Endodermal cell (in vitro differentiated cells): ENCODE measurements around the gene IQGAP1. TPM values are rescaled to one million over a fixed set of nuclear protein-coding genes. Genes with fewer than 3 reads are reported as not detected.

ENCODE experiments used
- DNase-seq: peaks from one replicate; pipeline ENCODE4 v3.0.0-alpha.2; 2017
- H3K27ac ChIP-seq: 2 replicates; pipeline ENCODE4 v1.5.1; 2013; ENCODE audit warnings: mild to moderate bottlenecking, low read depth, low read length, moderate library complexity
- H3K27me3 ChIP-seq: 2 replicates; pipeline ENCODE4 v1.6.1; 2013; ENCODE audit warnings: mild to moderate bottlenecking, low read length, moderate library complexity; ENCODE audit not compliant: insufficient read depth, control insufficient read depth, poor library complexity, severe bottlenecking
- H3K36me3 ChIP-seq: 2 replicates; pipeline ENCODE4 v1.7.0; 2013; ENCODE audit warnings: mild to moderate bottlenecking, low read length, moderate library complexity; ENCODE audit not compliant: control insufficient read depth, insufficient read depth
- H3K4me1 ChIP-seq: one replicate; pipeline ENCODE4 v1.7.0; 2013; ENCODE audit warnings: low read length; ENCODE audit not compliant: control insufficient read depth, insufficient read depth
- H3K4me3 ChIP-seq: 2 replicates; pipeline ENCODE4 v1.5.1; 2013; ENCODE audit warnings: mild to moderate bottlenecking, low read length, moderate library complexity
- H3K9ac ChIP-seq: 2 replicates; pipeline ENCODE4 v1.6.1; 2013; ENCODE audit warnings: mild to moderate bottlenecking, low read length, moderate library complexity; ENCODE audit not compliant: poor library complexity, severe bottlenecking; ENCODE audit errors: extremely low read depth
- H3K9me3 ChIP-seq: 2 replicates; pipeline ENCODE4 v1.6.1; 2013; ENCODE audit warnings: mild to moderate bottlenecking, low read length, moderate library complexity; ENCODE audit not compliant: control insufficient read depth
- H3K27ac Mint-ChIP-seq: 2 replicates; pipeline ENCODE4 v1.8.0; 2020; ENCODE audit warnings: mixed read lengths
- H3K27me3 Mint-ChIP-seq: 2 replicates; pipeline ENCODE4 v1.8.0; 2021; ENCODE audit warnings: mild to moderate bottlenecking, mixed read lengths; ENCODE audit not compliant: insufficient read depth
- H3K36me3 Mint-ChIP-seq: 2 replicates; pipeline ENCODE4 v1.8.0; 2020; ENCODE audit warnings: low read depth, mixed read lengths
- H3K4me1 Mint-ChIP-seq: 2 replicates; pipeline ENCODE4 v1.8.0; 2020; ENCODE audit warnings: mixed read lengths
- H3K4me3 Mint-ChIP-seq: 2 replicates; pipeline ENCODE4 v1.8.0; 2020; ENCODE audit warnings: mild to moderate bottlenecking, moderate library complexity, mixed read lengths
- H3K9me3 Mint-ChIP-seq: 2 replicates; pipeline ENCODE4 v1.8.0; 2020; ENCODE audit warnings: mild to moderate bottlenecking, mixed read lengths
- CTCF ChIP-seq: fragments of 200-600 bp; sonication (generic); conservative IDR thresholded peaks from 2 replicates; pipeline ENCODE4 v1.5.0; 2021; ENCODE audit warnings: antibody characterized with exemption, mild to moderate bottlenecking
- WGBS, 2 experiments: methylation state at CpG; one replicate each; pipeline versions ENCODE4 v1.1.5 to v1.1.7; 2013; ENCODE audit warnings: missing lambda C conversion rate in 2 of 2, mixed read lengths in 1 of 2; ENCODE audit not compliant: insufficient coverage in 1 of 2, insufficient read length in 1 of 2; 5-methylcytosine and 5-hydroxymethylcytosine counted together
- total RNA-seq, 2 donors: library from RNA; stranded (reverse); fragmentation: NEBNext Ultra II Directional in 1 of 2; extraction: Animal tissue kit (Norgen Biotek cat#: 25700) in 1 of 2; gene quantifications; 2 replicates in 1 of 2; 3 replicates in 1 of 2; pipeline ENCODE4 v1.2.1, GENCODE V29; 2021

The IQGAP1 gene
- total RNA-seq, 2 donors from 2014 or later = 94.4 to 124 TPM

GRCh38 chr15:90367576-90367975 lies 20.5 kb upstream of the IQGAP1 start:
- no peaks in the 10 kb centered on the region for H3K9me3 ChIP-seq
- H3K4me3 ChIP-seq = no peak overlapping the region
- no peak overlapping the region for H3K27ac Mint-ChIP-seq
- 79 to 88% methylated on average over 3 of the region's 3 CpGs for WGBS, 2 experiments
- H3K9me3 Mint-ChIP-seq = no peaks in the 10 kb centered on the region
- no peaks in the 10 kb centered on the region for H3K36me3 Mint-ChIP-seq
- H3K4me1 Mint-ChIP-seq = peaks cover 11% of the 10 kb centered on the region
- TF ChIP-seq CTCF = no peak
- no peaks in the 10 kb centered on the region for H3K27me3 ChIP-seq
- no peaks in the 10 kb centered on the region for H3K36me3 ChIP-seq
- no peak overlapping the region for H3K27ac ChIP-seq
- no peaks in the 10 kb centered on the region for H3K4me1 ChIP-seq
- peaks cover 3% of the 10 kb centered on the region for H3K27me3 Mint-ChIP-seq
- no peak overlapping the region for H3K9ac ChIP-seq
- no peak for DNase-seq
- no peak overlapping the region for H3K4me3 Mint-ChIP-seq

- H3K27ac ChIP-seq = no peak overlapping the region
- H3K4me1 ChIP-seq = no peaks in the 10 kb centered on the region
- Mint-ChIP-seq H3K9me3 (peaks cover 19% of the 10 kb centered on the region), H3K4me1 (no peaks in the 10 kb centered on the region), H3K27ac (no peak overlapping the region), H3K36me3 (peaks cover 2% of the 10 kb centered on the region), H3K4me3 (no peak overlapping the region), H3K27me3 (no peaks in the 10 kb centered on the region)
- whole genome bisulfite sequencing, 2 experiments = 92 to 94% methylated on average over 5 to 7 of the region's 7 CpGs
- H3K27me3 ChIP-seq = no peaks in the 10 kb centered on the region
- H3K36me3 ChIP-seq = no peaks in the 10 kb centered on the region
- H3K9ac ChIP-seq = no peak overlapping the region
- peaks cover 21% of the 10 kb centered on the region for H3K9me3 ChIP-seq
- no peak for DNase-seq
- no peak overlapping the region for H3K4me3 ChIP-seq
- no peak for TF ChIP-seq CTCF
These were observed 13.0 kb upstream of the IQGAP1 start for GRCh38 chr15:90375071-90375470.

DNA sequence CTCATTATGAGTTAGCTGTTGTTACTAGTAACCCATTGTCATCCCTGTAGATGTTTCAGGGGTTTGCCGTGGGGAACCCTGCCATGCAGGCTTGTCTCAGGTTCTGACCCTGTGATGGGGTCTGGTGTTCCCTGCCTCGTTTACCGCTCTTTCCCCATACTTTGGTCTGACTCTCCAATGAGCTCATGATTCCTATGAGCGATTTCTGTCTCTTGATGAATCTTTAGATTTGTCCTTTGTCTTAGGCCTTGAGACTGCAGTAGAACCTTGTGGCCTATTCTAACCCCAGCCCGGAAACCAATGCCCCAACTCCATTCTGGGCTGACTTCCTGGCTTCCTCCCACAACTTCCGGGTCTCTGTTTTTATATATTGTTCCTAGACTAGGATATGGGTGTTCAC lies 11.3 kb upstream of the IQGAP1 start:
- no peak for TF ChIP-seq CTCF
- Mint-ChIP-seq H3K4me3 (no peak overlapping the region), H3K27ac (no peak overlapping the region), H3K36me3 (peaks cover 4% of the 10 kb centered on the region), H3K4me1 (no peaks in the 10 kb centered on the region), H3K9me3 (peaks cover 27% of the 10 kb centered on the region), H3K27me3 (peaks cover 2% of the 10 kb centered on the region)
- Histone ChIP-seq H3K9ac (no peak overlapping the region), H3K36me3 (no peaks in the 10 kb centered on the region), H3K4me3 (no peak overlapping the region), H3K9me3 (peaks cover 31% of the 10 kb centered on the region), H3K4me1 (no peaks in the 10 kb centered on the region), H3K27me3 (no peaks in the 10 kb centered on the region), H3K27ac (no peak overlapping the region)
- WGBS, 2 experiments = 92 to 96% methylated on average over 4 to 6 of the region's 6 CpGs
- DNase-seq = no peak
